Mucosa of rectum (tissue), 2 donors: ENCODE data around the gene ZNF304.
"Not testable (repeated sequence)": the region's sequence is repeated elsewhere in the genome, so short reads cannot be mapped to it uniquely, and the experiment has no call there.

ENCODE experiments used
- H3K27ac ChIP-seq, 2 donors: one replicate each; pipeline ENCODE4 v1.7.0; 2013; ENCODE audit warnings: inconsistent platforms in 2 of 2, low read depth in 2 of 2, low read length in 2 of 2
- H3K27me3 ChIP-seq, 2 donors: one replicate each; pipeline ENCODE4 v1.7.0; 2013; ENCODE audit warnings: low read length in 2 of 2; ENCODE audit not compliant: control insufficient read depth in 2 of 2, insufficient read depth in 2 of 2
- H3K36me3 ChIP-seq, 2 donors: one replicate each; pipeline ENCODE4 v1.7.0; 2013; ENCODE audit warnings: low read length in 2 of 2; ENCODE audit not compliant: control insufficient read depth in 2 of 2, insufficient read depth in 2 of 2
- H3K4me1 ChIP-seq, 2 donors: one replicate each; pipeline ENCODE4 v1.7.0; 2013; ENCODE audit warnings: low read length in 2 of 2, mild to moderate bottlenecking in 1 of 2; ENCODE audit not compliant: control insufficient read depth in 2 of 2, insufficient read depth in 2 of 2
- H3K4me3 ChIP-seq, 2 donors: one replicate each; pipeline ENCODE4 v1.7.0; 2013; ENCODE audit warnings: low read length in 2 of 2
- H3K9ac ChIP-seq, 2 donors: one replicate each; pipeline ENCODE4 v1.7.0; 2013; ENCODE audit warnings: low read length in 2 of 2, low read depth in 1 of 2, mild to moderate bottlenecking in 1 of 2
- H3K9me3 ChIP-seq, 2 donors: one replicate each; pipeline ENCODE4 v1.7.0; 2013; ENCODE audit warnings: low read length in 2 of 2; ENCODE audit not compliant: control insufficient read depth in 2 of 2
- donor health status: healthy.
- donor health status: Normal muscosa, but diverticular disease.

ZNF304 gene

GRCh38 chr19:57355916-57356315, 4.8 kb downstream of the ZNF304 start:
- Histone ChIP-seq H3K9ac (no peak overlapping the region), H3K4me1 (peaks cover 8 to 9% of the 10 kb centered on the region in 2 donors), H3K4me3 (no peak overlapping the region), H3K27ac (no peak overlapping the region), H3K27me3 (no peaks in the 10 kb centered on the region), H3K9me3 (peaks cover 33 to 36% of the 10 kb centered on the region in 2 donors), H3K36me3 (peaks cover 40 to 52% of the 10 kb centered on the region in 2 donors)

DNA sequence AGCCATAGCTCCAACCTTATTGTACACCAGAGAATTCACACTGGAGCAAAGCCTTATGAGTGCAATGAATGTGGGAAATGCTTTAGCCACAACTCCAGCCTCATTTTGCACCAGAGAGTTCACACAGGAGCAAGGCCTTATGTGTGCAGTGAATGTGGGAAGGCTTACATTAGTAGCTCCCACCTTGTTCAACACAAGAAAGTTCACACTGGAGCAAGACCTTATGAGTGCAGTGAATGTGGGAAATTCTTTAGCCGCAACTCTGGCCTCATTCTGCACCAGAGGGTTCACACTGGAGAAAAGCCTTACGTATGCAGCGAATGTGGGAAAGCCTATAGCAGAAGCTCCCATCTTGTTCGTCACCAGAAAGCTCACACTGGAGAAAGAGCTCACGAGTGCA, 6.3 kb downstream of the ZNF304 start:
- Histone ChIP-seq H3K4me3 (no peak overlapping the region), H3K9me3 (peaks cover 34 to 36% of the 10 kb centered on the region in 2 donors), H3K9ac (no peak overlapping the region), H3K27me3 (no peaks in the 10 kb centered on the region), H3K36me3 (peaks cover 40 to 52% of the 10 kb centered on the region in 2 donors), H3K4me1 (no peaks in the 10 kb centered on the region), H3K27ac (no peak overlapping the region)

DNA sequence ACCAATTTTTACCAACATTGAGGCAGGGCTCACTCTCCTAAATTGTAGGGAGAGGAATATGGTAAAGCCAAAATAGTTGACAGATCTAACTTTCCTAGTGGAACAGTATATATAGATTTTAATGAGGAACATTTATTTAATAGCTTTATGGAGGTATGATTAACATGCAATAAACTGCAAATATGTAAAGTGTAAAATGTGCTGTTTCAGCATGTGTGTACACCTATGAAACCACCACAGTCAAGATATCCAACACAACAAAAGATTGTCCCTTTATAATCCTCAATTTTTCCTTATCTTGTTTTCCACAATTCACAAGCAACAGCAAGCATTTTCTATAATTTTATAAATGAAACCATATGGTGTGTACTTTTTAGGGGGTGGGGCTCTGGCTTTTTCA, 8.2 kb downstream of the ZNF304 start:
- H3K9me3 ChIP-seq: peaks cover 30 to 31% of the 10 kb centered on the region in 2 donors
- peaks cover 36 to 42% of the 10 kb centered on the region in 2 donors for H3K36me3 ChIP-seq

DNA sequence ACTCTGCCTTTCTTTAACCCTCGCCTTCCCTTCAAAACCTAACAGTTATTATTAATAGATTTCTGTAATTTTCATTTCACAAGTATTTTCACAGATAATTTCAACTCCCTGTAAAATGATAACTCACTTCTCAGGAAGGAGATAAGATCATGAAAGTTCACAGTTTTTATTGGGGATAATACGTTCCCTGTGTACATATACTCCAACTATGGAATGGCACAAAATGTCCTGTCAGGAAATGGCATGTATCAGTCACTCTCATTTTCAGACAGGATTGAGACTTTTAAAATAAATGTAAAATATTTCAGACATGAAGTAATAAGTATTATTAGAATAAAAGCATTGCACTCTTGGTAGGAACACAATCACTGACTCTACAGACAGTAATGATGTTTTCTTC, 11.3 kb downstream of the ZNF304 start:
- Histone ChIP-seq H3K27ac (peak overlapping the region in 1 of 2 donors; percentile 90), H3K9me3 (peaks cover 11 to 15% of the 10 kb centered on the region in 2 donors), H3K9ac (no peak overlapping the region), H3K27me3 (no peaks in the 10 kb centered on the region), H3K4me1 (peaks cover 5% of the 10 kb centered on the region in 2 donors), H3K36me3 (peaks cover 6 to 12% of the 10 kb centered on the region in 2 donors), H3K4me3 (peak overlapping the region; percentile 87 to 90)

More for the DNA sequence above, 8.2 kb downstream of the ZNF304 start:
- Histone ChIP-seq H3K4me3 (no peak overlapping the region), H3K27ac (no peak overlapping the region), H3K27me3 (no peaks in the 10 kb centered on the region), H3K4me1 (peaks cover 5% of the 10 kb centered on the region in 2 donors), H3K9ac (no peak overlapping the region)

DNA sequence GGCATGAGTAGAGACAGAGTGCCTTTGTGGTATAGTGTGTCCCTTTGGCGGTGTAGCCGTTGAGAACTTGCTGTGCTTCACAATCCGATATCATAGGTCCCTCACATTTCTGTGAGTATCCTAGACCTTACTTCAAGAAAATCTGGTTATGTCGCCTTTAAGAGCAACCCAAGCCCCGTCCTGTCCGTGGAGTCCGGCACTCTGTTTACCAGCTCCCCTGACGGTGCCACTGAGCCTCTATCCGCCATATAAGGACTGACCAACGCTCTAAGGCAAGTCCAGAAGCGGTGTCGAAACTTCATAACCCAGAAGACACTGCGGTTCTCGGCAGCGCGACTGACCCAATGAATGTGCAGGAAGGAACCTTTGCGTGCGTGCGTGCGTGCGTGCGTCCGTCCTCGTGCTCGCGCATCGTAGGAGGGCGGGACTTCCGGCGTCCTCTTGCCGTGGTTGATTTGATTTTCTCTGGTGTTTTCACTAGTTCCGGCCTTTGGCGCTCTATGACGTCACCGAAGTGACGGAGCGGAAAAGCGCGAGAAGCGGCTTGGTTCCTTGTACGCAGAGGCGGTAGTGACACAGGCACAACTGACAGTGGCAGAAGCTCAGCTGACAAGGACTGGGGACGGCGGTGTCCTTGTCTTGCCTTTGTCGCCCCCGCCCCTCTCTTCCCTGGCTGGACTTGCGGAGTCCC, 12.1 kb downstream of the ZNF304 start, which contains the start of the genes TRAPPC2B and ZNF547:
Gene TRAPPC2B (plus strand): TSS at position 555 of the 691 bp plus-strand sequence. CDS start 1,283 bp downstream, outside the sequence.
Gene ZNF547 (plus strand): TSS at position 555 of the 691 bp plus-strand sequence. CDS start 5,005 bp downstream, outside the sequence.
- peaks cover 6 to 9% of the 10 kb centered on the region in 2 donors for H3K9me3 ChIP-seq
- H3K27me3 ChIP-seq: no peaks in the 10 kb centered on the region
- peaks cover 0 to 9% of the 10 kb centered on the region in 2 donors for H3K36me3 ChIP-seq
- H3K4me1 ChIP-seq: peaks cover 5% of the 10 kb centered on the region in 2 donors
- H3K4me3 ChIP-seq: peak within 1 kb of the TSS; percentile 87 to 90
- peak within 1 kb of the TSS; percentile 90 for H3K27ac ChIP-seq
- peak within 1 kb of the TSS; percentile 67 to 68 for H3K9ac ChIP-seq

GRCh38 chr19:57363688-57364181, 12.7 kb downstream of the ZNF304 start:
- H3K4me1 ChIP-seq: peaks cover 5% of the 10 kb centered on the region in 2 donors
- peak overlapping the region; percentile 90 for H3K27ac ChIP-seq
- peak overlapping the region; percentile 87 to 90 for H3K4me3 ChIP-seq
- H3K27me3 ChIP-seq: no peaks in the 10 kb centered on the region
- peaks cover 5 to 6% of the 10 kb centered on the region in 2 donors for H3K9me3 ChIP-seq
- H3K9ac ChIP-seq: peak overlapping the region; percentile 67 to 68
- H3K36me3 ChIP-seq: peaks cover 0 to 3% of the 10 kb centered on the region in 2 donors

DNA sequence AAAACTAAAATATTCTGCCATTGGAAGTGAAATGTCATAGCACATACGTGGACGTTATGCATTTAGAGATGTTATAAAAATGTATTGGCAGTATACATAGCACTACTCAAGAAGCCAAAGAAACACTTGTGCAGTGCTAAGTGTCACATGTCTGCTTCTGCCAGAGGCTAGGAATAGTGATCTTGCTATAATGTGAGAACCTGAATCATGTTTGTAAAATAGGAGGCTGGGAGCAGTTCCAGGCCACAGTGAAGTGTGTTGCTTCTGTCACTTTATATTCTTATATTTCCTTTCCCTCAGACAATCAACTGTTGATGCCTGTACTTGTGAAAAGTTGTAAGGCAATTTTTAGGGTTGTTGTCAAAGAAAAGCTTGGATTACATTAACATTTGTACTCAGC, 15.7 kb downstream of the ZNF304 start:
- H3K4me3 ChIP-seq: no peak overlapping the region
- no peaks in the 10 kb centered on the region for H3K27me3 ChIP-seq
- peaks cover 5% of the 10 kb centered on the region in 2 donors for H3K4me1 ChIP-seq
- peaks cover 3 to 6% of the 10 kb centered on the region in 2 donors for H3K36me3 ChIP-seq
- no peaks in the 10 kb centered on the region for H3K9me3 ChIP-seq
- H3K9ac ChIP-seq: no peak overlapping the region
- no peak overlapping the region for H3K27ac ChIP-seq

DNA sequence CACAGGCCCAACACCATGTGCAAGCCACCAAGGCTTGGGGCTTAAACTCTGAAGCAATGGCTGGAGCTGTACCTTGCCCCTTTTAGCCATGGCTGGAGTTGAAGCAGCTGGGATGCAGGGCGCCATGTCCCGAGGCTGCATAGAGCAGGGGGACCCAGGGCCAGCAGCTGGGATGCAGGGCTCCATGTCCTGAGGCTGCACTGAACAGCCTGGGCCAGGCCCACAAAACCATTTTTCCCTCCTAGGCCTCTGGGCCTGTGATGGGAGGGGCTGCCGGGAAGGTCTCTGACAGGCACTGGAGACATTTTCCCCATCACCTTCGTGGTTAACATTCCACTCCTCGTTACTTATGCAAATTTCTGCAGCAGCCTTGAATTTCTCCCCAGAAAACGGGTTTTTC, 23.1 kb downstream of the ZNF304 start:
- no peaks in the 10 kb centered on the region for H3K27me3 ChIP-seq

DNA sequence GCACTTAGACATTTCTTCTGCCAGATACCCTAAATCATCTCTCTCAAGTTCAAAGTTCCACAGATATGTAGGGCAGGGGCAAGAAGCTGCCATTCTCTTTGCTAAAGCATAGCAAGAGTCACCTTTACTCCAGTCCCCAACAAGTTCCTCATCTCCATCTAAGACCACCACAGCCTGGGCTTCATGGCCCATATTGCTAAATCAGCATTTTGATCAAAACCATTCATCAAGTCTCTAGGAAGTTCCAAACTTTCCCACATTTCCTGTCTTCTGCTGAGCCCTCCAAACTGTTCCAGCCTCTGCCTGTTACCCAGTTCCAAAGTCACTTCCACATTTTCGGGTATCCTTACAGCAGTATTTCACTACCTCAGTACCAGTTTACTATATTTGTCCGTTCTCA, 23.6 kb downstream of the ZNF304 start:
- not testable (repeated sequence) for H3K4me1 ChIP-seq, H3K27me3 ChIP-seq, H3K9ac ChIP-seq, H3K4me3 ChIP-seq, H3K27ac ChIP-seq
- H3K9me3 ChIP-seq: peaks cover 21 to 23% of the 10 kb centered on the region in 2 donors
- H3K36me3 ChIP-seq: peaks cover 30 to 44% of the 10 kb centered on the region in 2 donors

More for the DNA sequence above, 23.1 kb downstream of the ZNF304 start:
- Histone ChIP-seq H3K9me3 (peaks cover 19 to 23% of the 10 kb centered on the region in 2 donors), H3K36me3 (peaks cover 30 to 44% of the 10 kb centered on the region in 2 donors), H3K4me3 (no peak overlapping the region), H3K4me1 (no peaks in the 10 kb centered on the region), H3K27ac (no peak overlapping the region), H3K9ac (no peak overlapping the region)

DNA sequence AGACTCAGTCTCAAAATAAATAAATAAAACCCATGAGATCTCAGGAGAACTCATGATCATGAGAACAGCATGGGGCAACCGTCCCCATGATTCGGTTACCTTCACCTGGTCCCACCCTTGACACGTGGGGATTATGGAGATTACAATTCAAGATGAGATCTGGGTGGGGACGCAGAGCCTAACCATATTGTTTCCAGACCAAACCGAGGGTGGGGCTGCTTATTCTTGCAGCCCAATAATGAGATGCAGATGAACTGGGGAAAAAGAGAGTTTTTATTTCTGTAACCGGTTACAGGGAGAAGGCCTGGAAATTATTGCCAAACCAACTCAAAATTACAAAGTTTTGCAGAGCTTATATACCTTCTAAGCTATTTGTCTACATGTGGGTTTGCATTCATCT, 25.1 kb downstream of the ZNF304 start:
- no peaks in the 10 kb centered on the region for H3K4me1 ChIP-seq
- H3K36me3 ChIP-seq: peaks cover 30 to 44% of the 10 kb centered on the region in 2 donors
- no peaks in the 10 kb centered on the region for H3K27me3 ChIP-seq
- H3K9me3 ChIP-seq: peaks cover 24 to 26% of the 10 kb centered on the region in 2 donors
- no peak overlapping the region for H3K9ac ChIP-seq
- no peak overlapping the region for H3K27ac ChIP-seq
- H3K4me3 ChIP-seq: no peak overlapping the region
